Natural killer cell (primary cell): ENCODE results near the gene CD164L2. TPM values are rescaled to one million over a fixed set of nuclear protein-coding genes. Genes with fewer than 3 reads are reported as not detected.

Source experiments
- ATAC-seq, 3 donors: fragments of 150-1000 bp in 2 of 3; fragments of 200-7000 bp in 1 of 3; cut with Tn5 transposase; 1 replicate in 1 of 3; 2 replicates in 2 of 3; pipeline ENCODE4 v1.10.0; 2021; ENCODE audit warnings: mild to moderate bottlenecking in 2 of 3, moderate library complexity in 2 of 3
- DNase-seq, 2 donors: peaks; one replicate each; pipeline versions ENCODE4 v3.0.0 to v3.0.0-alpha.2; 2013 to 2021; ENCODE audit warnings: mixed read lengths in 1 of 2
- H3K27ac ChIP-seq: one replicate; pipeline ENCODE4 v1.5.1; 2013; ENCODE audit warnings: mild to moderate bottlenecking, low read length
- H3K27me3 ChIP-seq: one replicate; pipeline ENCODE4 v1.6.1; 2013; ENCODE audit warnings: low read length; ENCODE audit not compliant: control insufficient read depth, insufficient read depth
- H3K36me3 ChIP-seq: one replicate; pipeline ENCODE4 v1.6.1; 2013; ENCODE audit warnings: low read length; ENCODE audit not compliant: control insufficient read depth, insufficient read depth
- H3K4me1 ChIP-seq: one replicate; pipeline ENCODE4 v1.6.1; 2013; ENCODE audit warnings: low read length; ENCODE audit not compliant: control insufficient read depth, insufficient read depth
- H3K4me3 ChIP-seq: one replicate; pipeline ENCODE4 v1.5.1; 2013; ENCODE audit warnings: low read length
- H3K9me3 ChIP-seq: one replicate; pipeline ENCODE4 v1.6.1; 2013; ENCODE audit warnings: low read length; ENCODE audit not compliant: control insufficient read depth, insufficient read depth
- H3K27ac Mint-ChIP-seq, 2 donors: one replicate each; pipeline ENCODE4 v1.8.0; 2022; ENCODE audit warnings: mild to moderate bottlenecking in 2 of 2, mixed read lengths in 2 of 2, moderate library complexity in 1 of 2
- H3K27me3 Mint-ChIP-seq, 2 donors: one replicate each; pipeline ENCODE4 v1.8.0; 2022; ENCODE audit warnings: low read depth in 2 of 2, mixed read lengths in 2 of 2
- H3K36me3 Mint-ChIP-seq: one replicate; pipeline ENCODE4 v1.8.0; 2022; ENCODE audit warnings: mixed read lengths
- H3K4me1 Mint-ChIP-seq, 2 donors: one replicate each; pipeline ENCODE4 v1.8.0; 2022; ENCODE audit warnings: mixed read lengths in 2 of 2
- H3K4me3 Mint-ChIP-seq: one replicate; pipeline ENCODE4 v1.8.0; 2022; ENCODE audit warnings: mild to moderate bottlenecking, moderate library complexity, mixed read lengths
- H3K9me3 Mint-ChIP-seq, 2 donors: one replicate each; pipeline ENCODE4 v1.8.0; 2022; ENCODE audit warnings: mixed read lengths in 2 of 2
- CTCF ChIP-seq: fragments of 200-600 bp; IDR thresholded peaks from one replicate; pipeline ENCODE4 v1.8.0; 2022; ENCODE audit warnings: antibody characterized with exemption
- WGBS: methylation state at CpG from one replicate; pipeline ENCODE4 v1.1.7; 2013; ENCODE audit warnings: missing lambda C conversion rate; ENCODE audit not compliant: insufficient coverage; 5-methylcytosine and 5-hydroxymethylcytosine counted together
- intact Hi-C: fragments of 100-400 bp; cut with micrococcal nuclease; formaldehyde crosslinking; loops from one replicate; pipeline ENCODE4 v1.14.2; 2022
- total RNA-seq, 4 donors: library from RNA; stranded (reverse); fragments of 120-200 nt in 1 of 4; gene quantifications; one replicate each; pipeline versions ENCODE4 v1.2.3 to v1.2.4, GENCODE V29; 2013 to 2022

Gene CD164L2
- total RNA-seq, 3 donors from 2014 or later (not counting 1 experiment from before 2014, with no cell fraction given), result 0.40 TPM; not detected in 2

- H3K36me3 ChIP-seq, result no peaks in the 10 kb centered on the region
- 97% methylated on average over 4 of the region's 4 CpGs for WGBS
- no peaks in the 10 kb centered on the region for H3K27me3 ChIP-seq
- ATAC-seq, result no peak
- H3K4me1 ChIP-seq, result peaks cover 10% of the 10 kb centered on the region
- no peaks in the 10 kb centered on the region for H3K9me3 ChIP-seq
- no peak within 1 kb of the TSS for H3K4me3 ChIP-seq
- H3K4me3 Mint-ChIP-seq, result no peak within 1 kb of the TSS
- H3K4me1 Mint-ChIP-seq, result no peaks in the 10 kb centered on the region
- no peak within 1 kb of the TSS for H3K27ac ChIP-seq
- intact Hi-C loops, result no loop called here
- no peaks in the 10 kb centered on the region for H3K9me3 Mint-ChIP-seq
- H3K36me3 Mint-ChIP-seq, result no peaks in the 10 kb centered on the region
- H3K27ac Mint-ChIP-seq, result no peak within 1 kb of the TSS
- TF ChIP-seq CTCF, result no peak
- no peak for DNase-seq
- H3K27me3 Mint-ChIP-seq, result peaks cover 0 to 3% of the 10 kb centered on the region in 2 donors
Observed at GRCh38 chr1:27374362-27375086, 8.6 kb downstream of the CD164L2 start, which contains the start of gene FCN3. TSS of gene FCN3 (minus strand) at chr1:27374824. CDS start at chr1:27374818, 6 bp downstream.

- Histone ChIP-seq H3K27me3 (no peaks in the 10 kb centered on the region), H3K36me3 (no peaks in the 10 kb centered on the region), H3K27ac (no peak overlapping the region), H3K4me1 (peaks cover 23% of the 10 kb centered on the region), H3K9me3 (no peaks in the 10 kb centered on the region), H3K4me3 (no peak overlapping the region)
- Mint-ChIP-seq H3K4me3 (no peak overlapping the region), H3K9me3 (no peaks in the 10 kb centered on the region), H3K27me3 (peaks cover 0 to 3% of the 10 kb centered on the region in 2 donors), H3K4me1 (peaks cover 0 to 7% of the 10 kb centered on the region in 2 donors), H3K36me3 (no peaks in the 10 kb centered on the region), H3K27ac (no peak overlapping the region)
- DNase-seq, result no peak
- no peak for ATAC-seq
- intact Hi-C loops, result no loop called here
- TF ChIP-seq CTCF, result no peak
- WGBS, result 93% methylated on average over 10 of the region's 11 CpGs
Observed at GRCh38 chr1:27372808-27373690, 10.1 kb downstream of the CD164L2 start.

GRCh38 chr1:27372022-27372807, 10.9 kb downstream of the CD164L2 start:
- intact Hi-C loops, result no loop called here
- DNase-seq (no peak), ATAC-seq (no peak)
- no peak for TF ChIP-seq CTCF
- H3K36me3 ChIP-seq, result no peaks in the 10 kb centered on the region
- no peak overlapping the region for H3K4me3 ChIP-seq
- Mint-ChIP-seq H3K27ac (no peak overlapping the region), H3K27me3 (peaks cover 0 to 3% of the 10 kb centered on the region in 2 donors), H3K9me3 (no peaks in the 10 kb centered on the region), H3K4me3 (no peak overlapping the region), H3K4me1 (peaks cover 0 to 11% of the 10 kb centered on the region in 2 donors), H3K36me3 (no peaks in the 10 kb centered on the region)
- H3K4me1 ChIP-seq, result peaks cover 29% of the 10 kb centered on the region
- no peaks in the 10 kb centered on the region for H3K27me3 ChIP-seq
- no peaks in the 10 kb centered on the region for H3K9me3 ChIP-seq
- no peak overlapping the region for H3K27ac ChIP-seq
- WGBS, result 90% methylated on average over 18 of the region's 19 CpGs
